ENCODE results near the gene LRG1.

DNA sequence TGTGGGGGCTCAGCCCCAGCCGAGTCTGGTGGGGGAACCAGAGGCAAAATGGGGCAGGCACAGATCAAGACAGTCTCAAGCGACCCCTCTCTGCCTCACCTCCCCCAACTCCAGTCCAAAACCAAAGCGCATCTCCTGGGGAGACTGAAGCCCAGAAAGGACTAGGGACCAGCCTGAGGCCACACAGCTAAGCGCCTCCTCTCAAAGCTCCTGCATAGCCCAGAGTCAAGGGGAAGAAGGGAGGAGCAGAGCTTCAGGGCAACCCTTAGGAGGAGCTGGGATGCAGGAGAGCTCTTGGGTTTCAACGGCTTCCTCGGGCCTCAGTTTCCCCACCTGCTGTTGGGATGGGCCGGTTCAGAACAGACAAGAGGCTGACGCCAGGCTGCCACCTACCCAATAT, 39.6 kb upstream of the LRG1 start:
- TF ChIP-seq, protein P1, sequence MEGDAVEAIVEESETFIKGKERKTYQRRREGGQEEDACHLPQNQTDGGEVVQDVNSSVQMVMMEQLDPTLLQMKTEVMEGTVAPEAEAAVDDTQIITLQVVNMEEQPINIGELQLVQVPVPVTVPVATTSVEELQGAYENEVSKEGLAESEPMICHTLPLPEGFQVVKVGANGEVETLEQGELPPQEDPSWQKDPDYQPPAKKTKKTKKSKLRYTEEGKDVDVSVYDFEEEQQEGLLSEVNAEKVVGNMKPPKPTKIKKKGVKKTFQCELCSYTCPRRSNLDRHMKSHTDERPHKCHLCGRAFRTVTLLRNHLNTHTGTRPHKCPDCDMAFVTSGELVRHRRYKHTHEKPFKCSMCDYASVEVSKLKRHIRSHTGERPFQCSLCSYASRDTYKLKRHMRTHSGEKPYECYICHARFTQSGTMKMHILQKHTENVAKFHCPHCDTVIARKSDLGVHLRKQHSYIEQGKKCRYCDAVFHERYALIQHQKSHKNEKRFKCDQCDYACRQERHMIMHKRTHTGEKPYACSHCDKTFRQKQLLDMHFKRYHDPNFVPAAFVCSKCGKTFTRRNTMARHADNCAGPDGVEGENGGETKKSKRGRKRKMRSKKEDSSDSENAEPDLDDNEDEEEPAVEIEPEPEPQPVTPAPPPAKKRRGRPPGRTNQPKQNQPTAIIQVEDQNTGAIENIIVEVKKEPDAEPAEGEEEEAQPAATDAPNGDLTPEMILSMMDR (IDR thresholded peaks at IDR 0.05), result no peak
- TF ChIP-seq POLR2A (IDR thresholded peaks at IDR 0.05) (no peak), EP300 (IDR thresholded peaks at IDR 0.05) (no peak)

All from ovary (tissue), 3 donors.